NCI-H774 (cell line): ENCODE results near the gene NOL9.
"Not testable (repeated sequence)": the region's sequence is repeated elsewhere in the genome, so short reads cannot be mapped to it uniquely, and the experiment has no call there.

Experiments used
- DNase-seq: peaks from one replicate; lab custom pipeline; 2025; lab: John Stamatoyannopoulos, UW

The NOL9 gene

DNA sequence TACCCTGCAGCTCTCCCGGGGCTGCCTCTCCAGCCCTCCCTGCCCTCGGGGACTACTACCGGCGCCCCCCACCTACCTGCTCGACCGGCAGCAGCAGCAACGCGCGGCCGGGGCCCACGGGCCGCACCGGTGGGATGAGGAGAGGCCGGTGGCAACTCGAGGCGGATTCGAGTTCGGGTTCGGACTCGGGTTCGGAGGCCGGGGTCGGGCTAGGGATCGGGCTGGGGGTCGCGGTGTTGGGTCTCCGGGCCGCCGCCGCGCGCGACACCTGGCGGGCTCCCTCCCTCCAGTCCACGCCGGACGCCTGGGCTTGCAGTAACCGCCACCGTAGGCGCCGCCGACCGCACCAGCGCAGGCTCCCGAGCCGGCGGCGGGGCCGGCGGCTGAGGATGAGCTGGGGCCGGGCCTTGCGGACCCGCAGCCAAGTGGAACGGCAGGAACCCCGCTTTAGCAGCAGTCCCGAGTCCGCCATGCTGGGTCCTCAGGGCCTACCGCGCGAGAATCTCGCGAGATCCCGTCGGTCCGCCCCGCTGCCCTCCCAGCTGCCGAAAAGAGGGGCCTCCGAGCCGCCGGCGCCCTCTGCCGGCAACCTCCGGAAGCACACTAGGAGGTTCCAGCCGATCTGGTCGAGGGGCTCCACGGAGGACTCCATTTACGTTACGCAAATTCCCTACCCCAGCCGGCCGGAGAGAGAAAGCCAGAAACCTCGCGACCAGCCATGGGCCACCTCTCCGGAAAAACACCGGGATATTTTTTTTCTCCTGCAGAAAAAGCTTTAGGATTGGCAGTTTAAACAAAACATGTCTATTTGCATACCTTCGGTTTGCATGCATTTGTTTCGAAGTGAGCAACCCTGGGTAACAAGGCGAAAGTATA lies at the start of gene NOL9:
NOL9 (minus strand) TSS at position 483 of the 876 bp plus-strand sequence; CDS start at position 472, 11 bp downstream.
- peak; percentile 60 for DNase-seq

DNA sequence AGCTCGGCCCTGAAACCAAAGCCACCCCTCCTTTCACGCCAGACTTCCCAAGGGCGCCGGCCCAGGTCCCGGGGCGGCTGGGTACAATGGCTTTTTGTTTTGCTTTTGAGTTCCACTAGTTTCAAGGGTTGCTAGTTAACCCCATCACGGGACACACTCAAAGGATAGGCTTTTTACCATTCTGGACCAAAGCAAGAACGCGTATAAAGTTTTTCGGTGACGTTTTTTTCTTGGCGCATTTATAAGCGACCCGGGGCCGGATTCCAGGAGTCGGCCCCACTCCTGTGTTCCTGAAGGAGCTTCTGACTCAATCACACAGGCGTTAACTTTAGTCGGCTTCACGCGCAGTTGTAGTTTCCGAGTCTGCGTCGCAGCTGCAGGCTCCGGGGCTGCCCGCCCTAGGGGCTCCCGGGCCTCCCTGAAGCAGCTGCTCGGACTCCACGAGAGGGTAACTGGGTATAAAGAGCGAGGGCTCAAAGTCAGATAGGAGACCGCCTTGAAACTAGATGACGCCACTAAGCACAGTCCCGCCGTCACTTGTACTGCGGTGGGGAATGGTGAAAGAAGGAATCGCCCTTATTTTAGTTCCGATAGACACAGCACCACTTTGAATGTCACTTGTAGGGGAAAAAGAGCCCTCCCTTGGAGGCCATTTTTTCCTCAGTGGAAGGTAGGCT lies 49.1 kb upstream of the NOL9 start:
- no peak for DNase-seq

DNA sequence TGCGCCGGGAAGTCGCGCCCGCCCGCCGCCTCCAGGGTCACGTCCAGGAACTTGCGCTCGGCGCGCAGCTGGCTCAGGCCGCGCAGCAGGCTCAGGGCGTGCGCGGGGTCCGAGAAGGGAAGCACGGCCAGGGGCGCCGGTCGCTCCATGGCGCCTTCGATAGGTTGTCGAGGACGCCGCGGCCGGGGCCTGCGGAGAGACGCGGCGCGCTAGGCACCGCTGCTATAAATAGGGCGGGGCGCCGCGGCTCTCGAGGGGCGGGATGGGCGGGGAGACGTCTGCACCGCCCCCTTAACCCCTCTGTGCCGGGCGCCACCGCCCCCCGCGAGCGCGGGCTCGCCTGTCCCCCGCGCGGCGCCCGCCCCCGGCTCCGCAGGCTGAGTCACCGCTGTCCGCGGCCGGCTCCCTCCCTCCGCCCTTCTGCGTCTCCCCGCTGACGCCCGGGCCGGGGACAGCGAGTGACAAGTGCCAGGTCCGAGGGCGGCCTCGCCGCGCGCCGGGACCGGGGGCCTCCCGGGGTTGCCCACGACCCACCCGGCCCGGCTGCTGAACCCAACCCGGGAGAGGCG lies 48.4 kb upstream of the NOL9 start, which contains the start of gene KLHL21:
KLHL21 (minus strand) TSS at position 201 of the 569 bp plus-strand sequence; CDS start at position 149, 52 bp downstream.
- peak; percentile 8 for DNase-seq

- DNase-seq: no peak
Observed at GRCh38 chr1:6601923-6602668, 47.8 kb upstream of the NOL9 start.

- DNase-seq: no peak
Observed at GRCh38 chr1:6601049-6601922, 47.0 kb upstream of the NOL9 start.

GRCh38 chr1:6600410-6601048 lies 46.2 kb upstream of the NOL9 start:
- no peak for DNase-seq

GRCh38 chr1:6599991-6600390 lies 45.7 kb upstream of the NOL9 start:
- not testable (repeated sequence) for DNase-seq

GRCh38 chr1:6599141-6599975 lies 45.0 kb upstream of the NOL9 start:
- DNase-seq: no peak

DNA sequence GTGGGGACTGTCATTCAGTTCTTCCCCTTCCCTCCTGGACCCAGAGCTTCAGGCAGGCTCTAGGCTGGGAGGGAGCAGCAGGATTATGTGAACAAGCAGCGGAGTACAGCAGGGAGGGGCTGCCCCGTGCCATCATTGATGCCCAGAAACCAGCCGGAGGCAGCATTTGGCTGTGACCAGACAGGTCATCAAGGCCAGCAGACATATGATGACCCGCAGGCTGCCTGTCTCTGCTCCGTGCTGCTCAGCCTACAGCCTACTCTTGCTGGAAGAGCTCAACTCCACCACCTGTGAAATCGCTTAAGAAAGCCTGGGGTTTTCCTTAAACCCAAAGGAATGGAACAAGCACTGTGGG lies 43.4 kb upstream of the NOL9 start:
- DNase-seq: no peak

GRCh38 chr1:6596886-6597776 lies 42.8 kb upstream of the NOL9 start:
- no peak for DNase-seq

GRCh38 chr1:6596351-6596750 lies 42.0 kb upstream of the NOL9 start:
- DNase-seq: no peak

DNA sequence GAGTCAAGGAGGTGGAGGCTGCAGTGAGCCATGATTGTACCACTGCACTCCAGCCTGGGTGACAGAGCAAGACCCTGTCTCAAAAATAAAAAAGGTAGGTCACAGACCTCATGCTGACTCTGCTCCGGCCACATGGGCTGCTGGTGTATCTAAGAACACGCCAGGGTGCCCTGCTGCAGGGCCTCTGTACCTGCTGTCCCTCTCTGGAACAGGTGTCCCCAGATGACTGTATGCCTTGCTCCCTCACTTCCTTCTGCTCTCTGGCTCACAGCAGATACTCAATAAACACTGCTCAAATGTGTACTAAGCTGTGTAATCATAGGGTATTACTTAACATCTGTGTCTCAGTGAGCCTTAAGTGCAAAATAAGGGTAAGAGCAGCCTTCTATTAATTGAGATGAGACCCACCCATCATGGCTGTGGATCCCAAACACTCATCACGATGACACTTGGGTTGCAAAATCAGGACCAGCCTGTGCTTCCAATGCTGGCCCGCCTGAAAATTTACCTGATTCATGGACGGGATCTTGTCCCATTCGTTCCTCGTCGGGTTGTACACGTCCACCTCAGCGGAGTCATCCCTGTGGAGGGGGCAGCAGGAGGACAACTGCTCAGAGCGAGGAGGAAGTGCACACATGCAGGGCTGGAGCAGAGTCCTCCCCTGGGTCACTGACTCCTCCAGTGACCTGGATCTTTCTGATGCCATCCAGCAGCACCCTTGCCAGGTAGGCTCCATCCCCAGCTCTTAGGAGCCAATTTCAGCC lies 40.8 kb upstream of the NOL9 start:
- DNase-seq: no peak

GRCh38 chr1:6593810-6594209 lies 39.5 kb upstream of the NOL9 start:
- DNase-seq: no peak

- DNase-seq: no peak
Observed at GRCh38 chr1:6592865-6593593, 38.7 kb upstream of the NOL9 start.

GRCh38 chr1:6592441-6592840 lies 38.1 kb upstream of the NOL9 start:
- no peak for DNase-seq

- no peak for DNase-seq
Observed at GRCh38 chr1:6591644-6592043, 37.3 kb upstream of the NOL9 start.

DNA sequence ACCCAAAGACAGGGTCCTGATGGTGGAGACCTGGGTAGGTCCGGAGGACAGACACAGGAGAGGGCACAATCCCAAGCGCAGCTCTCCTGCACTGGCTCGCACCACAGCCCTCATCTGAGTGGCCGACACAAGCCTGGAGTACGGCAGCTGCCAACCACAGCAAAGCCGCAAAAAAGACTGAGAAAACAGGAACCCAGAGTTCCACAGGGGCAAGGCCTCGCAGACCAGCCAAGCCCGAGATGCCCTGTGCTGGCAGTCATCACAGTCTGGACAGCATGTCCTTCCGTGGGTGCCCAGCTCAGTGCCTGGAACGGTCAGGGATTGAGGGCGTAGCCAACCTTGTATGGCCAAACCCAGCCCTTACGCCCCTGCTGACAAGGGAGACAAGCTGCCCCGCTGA lies 36.9 kb upstream of the NOL9 start:
- DNase-seq: no peak
